GM23248 (cell line): ENCODE measurements around the gene LGALS1.

Experiments
- EZH2 ChIP-seq: fragments of 200-600 bp; sonication (generic); IDR thresholded peaks from 2 replicates; pipeline ENCODE4 v1.6.1; 2018; ENCODE audit warnings: antibody characterized with exemption, mild to moderate bottlenecking; ENCODE audit not compliant: insufficient read depth, poor library complexity, severe bottlenecking
- EZH2phosphoT487 ChIP-seq: fragments of 200-600 bp; sonication (generic); IDR thresholded peaks from 2 replicates; pipeline ENCODE4 v1.6.1; 2018; ENCODE audit warnings: antibody characterized with exemption, moderate library complexity, mild to moderate bottlenecking, low read depth; ENCODE audit not compliant: insufficient read depth

- TF ChIP-seq EZH2 (no peak), EZH2phosphoT487 (no peak)
Observed at GRCh38 chr22:37679670-37680069, 4.2 kb downstream of the LGALS1 start.
